NCI-H526 (cell line): ENCODE results near the gene IFIT1B.
"Not testable (repeated sequence)": the region's sequence is repeated elsewhere in the genome, so short reads cannot be mapped to it uniquely, and the experiment has no call there.

Experiments used
- DNase-seq, 2 experiments: peaks; one replicate each; lab custom pipeline; 2025; lab: John Stamatoyannopoulos, UW

Gene IFIT1B

GRCh38 chr10:89348481-89348880 lies 29.4 kb upstream of the IFIT1B start:
- no peak for DNase-seq

- DNase-seq: no peak
Measured at GRCh38 chr10:89348975-89349374, 28.9 kb upstream of the IFIT1B start.

- not testable (repeated sequence) for DNase-seq
Measured at GRCh38 chr10:89350631-89351315, 27.1 kb upstream of the IFIT1B start.

- DNase-seq: no peak
Measured at GRCh38 chr10:89351412-89351779, 26.5 kb upstream of the IFIT1B start.

- no peak for DNase-seq
Measured at GRCh38 chr10:89351780-89352597, 25.9 kb upstream of the IFIT1B start.

GRCh38 chr10:89352802-89353201 lies 25.1 kb upstream of the IFIT1B start:
- DNase-seq: no peak

GRCh38 chr10:89355394-89355931 lies 22.4 kb upstream of the IFIT1B start:
- DNase-seq: no peak

- DNase-seq: no peak
Measured at GRCh38 chr10:89357096-89357495, 20.8 kb upstream of the IFIT1B start.

- DNase-seq: no peak
Measured at GRCh38 chr10:89357975-89358374, 19.9 kb upstream of the IFIT1B start.

GRCh38 chr10:89360157-89360556 lies 17.7 kb upstream of the IFIT1B start:
- no peak for DNase-seq

- no peak for DNase-seq
Measured at GRCh38 chr10:89362929-89363328, 14.9 kb upstream of the IFIT1B start.

- no peak for DNase-seq
Measured at GRCh38 chr10:89363729-89364442, 14.0 kb upstream of the IFIT1B start.

- no peak for DNase-seq
Measured at GRCh38 chr10:89364531-89364930, 13.3 kb upstream of the IFIT1B start.

GRCh38 chr10:89367529-89367928 lies 10.3 kb upstream of the IFIT1B start:
- no peak for DNase-seq

- DNase-seq: no peak
Measured at GRCh38 chr10:89368129-89368528, 9.7 kb upstream of the IFIT1B start.

GRCh38 chr10:89369156-89370105 lies 8.4 kb upstream of the IFIT1B start:
- peak in 1 of 2 experiments; percentile 9 for DNase-seq

- DNase-seq: no peak
Measured at GRCh38 chr10:89371079-89371478, 6.8 kb upstream of the IFIT1B start.

GRCh38 chr10:89371987-89372386 lies 5.9 kb upstream of the IFIT1B start:
- no peak for DNase-seq

- DNase-seq: no peak
Measured at GRCh38 chr10:89373916-89374711, 3.7 kb upstream of the IFIT1B start.

GRCh38 chr10:89374713-89375141 lies 3.1 kb upstream of the IFIT1B start:
- no peak for DNase-seq

GRCh38 chr10:89379103-89379502 lies 1.2 kb downstream of the IFIT1B start:
- no peak for DNase-seq
